Measurements from ENCODE around the gene KIAA1328.

KIAA1328 gene

GRCh38 chr18:37258819-37259218, 429.9 kb downstream of the KIAA1328 start:
- no peak for DNase-seq

GRCh38 chr18:37259711-37260110, 430.8 kb downstream of the KIAA1328 start:
- DNase-seq = no peak

DNA sequence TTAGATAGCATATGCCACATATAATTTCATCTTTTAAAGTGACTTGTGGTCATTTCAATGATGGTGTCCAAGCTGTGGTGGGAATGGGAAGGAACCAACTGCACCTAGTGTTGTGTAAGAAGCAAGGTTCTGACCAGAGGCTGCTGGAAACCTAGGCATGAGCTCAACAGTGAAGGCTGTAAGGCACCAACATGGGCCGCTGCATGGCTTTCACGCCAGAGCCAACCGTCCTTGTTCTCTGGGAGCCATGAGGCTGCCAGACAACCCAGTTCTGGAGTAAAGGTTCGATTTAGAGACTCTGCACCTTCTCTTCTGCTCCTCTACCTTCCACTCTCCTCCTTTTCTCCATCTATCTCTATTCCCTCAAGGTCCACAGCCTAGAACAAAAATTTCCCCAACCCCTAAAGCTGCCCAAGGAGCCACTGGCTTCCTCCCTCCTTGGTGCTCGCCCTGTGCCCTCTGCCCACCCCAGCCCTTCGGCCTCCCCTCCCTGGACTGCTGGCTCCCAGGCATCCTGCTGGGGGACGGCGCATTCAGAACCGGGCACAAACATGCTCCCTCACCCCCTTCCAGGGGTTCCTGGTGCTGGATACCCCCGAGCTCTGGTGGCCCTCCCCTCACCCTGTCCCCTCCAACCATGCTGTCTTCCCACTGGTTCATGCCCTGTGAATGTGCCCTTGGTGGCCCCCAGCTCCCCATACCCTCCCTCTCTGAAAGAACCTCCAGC, 431.6 kb downstream of the KIAA1328 start:
- no peak for DNase-seq

- DNase-seq = no peak
Observed at GRCh38 chr18:37261246-37261840, 432.4 kb downstream of the KIAA1328 start.

GRCh38 chr18:37261988-37262387, 433.1 kb downstream of the KIAA1328 start:
- DNase-seq = no peak

GRCh38 chr18:37264956-37265355, 436.0 kb downstream of the KIAA1328 start:
- no peak for DNase-seq

GRCh38 chr18:37265382-37265781, 436.5 kb downstream of the KIAA1328 start:
- no peak for DNase-seq

DNA sequence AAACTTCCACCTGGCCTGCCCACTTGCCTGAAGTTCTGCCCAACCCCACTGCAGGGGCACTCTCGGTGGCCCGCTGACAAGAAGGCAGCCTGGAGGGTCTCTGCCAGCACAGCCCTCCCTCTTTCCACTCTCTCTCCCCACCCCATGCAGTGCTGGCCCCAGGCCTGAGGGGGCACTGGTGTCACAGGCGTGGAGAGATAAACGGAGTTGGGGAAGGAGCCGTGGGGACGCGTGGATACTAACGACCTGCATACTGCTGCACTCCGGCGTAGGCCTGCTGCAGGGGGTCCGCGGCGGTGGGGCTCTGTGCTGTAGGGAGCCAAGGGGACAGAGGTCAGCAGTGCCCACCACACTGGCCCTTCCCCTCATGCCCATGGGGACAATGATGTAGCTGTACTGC, 437.4 kb downstream of the KIAA1328 start:
- DNase-seq = no peak

- no peak for DNase-seq
Observed at GRCh38 chr18:37270038-37270665, 441.2 kb downstream of the KIAA1328 start.

DNA sequence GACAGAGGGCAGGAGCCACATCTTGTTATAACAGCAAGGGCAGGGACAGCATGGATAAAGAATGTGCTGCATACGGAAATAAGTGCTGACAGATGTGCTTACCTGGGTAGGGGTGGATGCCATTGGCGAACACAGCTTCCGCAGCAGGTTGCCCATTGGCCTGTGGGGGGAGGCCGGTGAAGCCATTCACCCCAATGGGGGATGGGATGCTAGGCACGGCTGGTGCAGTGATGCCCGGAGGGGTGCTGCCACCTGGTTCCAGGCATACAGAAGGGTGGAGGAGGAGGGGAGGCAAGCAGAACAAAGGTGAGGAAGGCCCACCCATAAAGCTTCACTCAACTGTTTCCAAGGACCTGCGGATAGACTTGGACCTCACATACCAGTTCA, 441.7 kb downstream of the KIAA1328 start:
- DNase-seq = no peak

DNA sequence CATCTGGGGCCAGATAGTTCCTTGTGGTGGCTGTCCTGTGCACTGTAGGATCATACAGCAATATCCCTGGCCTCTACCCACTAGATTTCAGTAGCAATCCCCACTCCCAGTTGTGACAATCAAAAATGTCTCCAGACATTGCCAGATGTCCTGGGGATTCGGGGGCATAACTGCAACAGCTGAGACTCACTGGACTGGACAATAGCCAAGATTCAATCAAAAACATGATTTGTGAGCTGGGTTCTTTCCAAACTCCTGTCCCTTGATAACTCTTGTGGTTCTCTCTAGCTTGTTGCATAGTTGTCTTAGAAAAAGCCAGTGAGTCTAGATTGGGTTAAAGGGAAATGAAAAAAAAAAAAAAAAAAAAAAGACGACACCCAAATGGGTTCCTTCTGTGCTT, 443.3 kb downstream of the KIAA1328 start:
- no peak for DNase-seq

GRCh38 chr18:37272841-37273240, 443.9 kb downstream of the KIAA1328 start:
- no peak for DNase-seq

DNA sequence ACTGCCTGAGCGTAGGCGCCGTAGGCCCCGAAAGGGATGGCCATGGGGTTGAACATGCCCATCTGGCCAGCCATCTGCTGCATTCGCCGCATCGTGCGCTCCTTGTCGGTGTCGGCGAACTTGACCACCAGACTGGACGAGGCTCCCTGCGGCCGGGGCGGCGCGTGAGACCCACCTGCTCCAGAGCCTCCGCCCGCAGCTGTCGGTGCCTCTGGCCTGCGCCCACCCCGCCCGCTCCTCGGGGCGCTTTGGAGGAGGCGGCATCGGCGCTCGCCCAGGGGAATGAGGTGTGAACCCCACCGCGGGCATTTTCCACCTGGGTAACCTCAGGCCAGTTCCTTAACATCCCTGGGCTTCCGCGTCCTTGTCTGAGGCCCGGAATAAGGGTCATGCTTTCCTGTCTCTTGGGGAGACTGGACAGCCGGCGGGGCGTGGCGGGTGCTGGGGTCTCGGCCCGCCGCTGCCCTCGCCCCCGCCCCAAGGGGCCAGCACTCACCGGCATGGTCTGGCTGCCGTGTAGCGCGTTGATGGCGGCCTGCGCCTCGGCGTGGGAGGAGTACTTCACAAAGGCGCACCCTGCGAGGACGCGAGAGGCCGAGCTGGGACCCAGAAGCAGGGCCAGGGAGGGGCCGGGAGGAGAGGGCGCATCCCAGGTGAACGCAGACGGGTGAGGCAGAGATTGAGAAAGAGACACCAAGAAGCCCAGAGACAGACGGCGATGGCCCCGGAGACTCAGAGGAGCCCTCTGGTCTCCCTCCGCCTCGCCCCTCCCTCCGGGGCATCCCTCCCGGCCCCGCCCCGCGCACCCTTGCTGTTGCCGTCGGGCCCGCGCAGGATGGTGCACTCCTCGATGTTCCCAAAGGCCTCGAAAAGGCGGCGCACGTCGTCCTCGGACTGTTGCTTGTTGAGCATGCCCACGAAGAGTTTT, 445.6 kb downstream of the KIAA1328 start:
- DNase-seq = no peak

DNA sequence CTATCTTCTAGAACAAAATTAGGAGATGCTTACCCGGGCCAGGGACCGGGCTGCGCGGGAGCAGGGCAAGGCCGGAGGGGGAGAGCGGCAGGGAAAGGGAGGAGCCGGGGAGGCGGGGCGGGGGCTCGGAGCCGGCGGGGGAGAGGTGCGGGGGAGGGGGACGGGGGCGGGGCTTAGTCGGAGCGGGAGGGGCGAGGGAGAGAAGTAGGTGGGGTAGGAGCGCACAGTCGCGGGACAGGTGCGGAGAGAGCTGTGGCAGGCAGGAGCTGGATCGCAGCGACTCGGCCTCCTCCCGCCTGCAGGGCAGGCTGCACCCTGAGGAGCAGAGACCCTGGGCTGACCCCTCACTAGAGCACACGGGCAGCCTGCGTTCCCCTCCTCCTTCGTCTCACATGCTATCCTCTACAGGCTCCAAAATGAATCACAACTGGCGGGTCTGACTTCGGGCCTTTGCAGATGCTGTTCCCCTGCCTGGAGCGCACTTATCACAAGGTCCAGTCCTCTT, 446.4 kb downstream of the KIAA1328 start:
- no peak for DNase-seq

GRCh38 chr18:37276111-37276890, 447.4 kb downstream of the KIAA1328 start:
- no peak for DNase-seq

- no peak for DNase-seq
Observed at GRCh38 chr18:37277804-37278203, 448.9 kb downstream of the KIAA1328 start.

Measured in CD4-positive, alpha-beta T cell treated with Interleukin-4 for 4 hours (primary cell).